Trophoblast cell (in vitro differentiated cells and primary cell): ENCODE data around the gene PMCH.

Experiments used
- DNase-seq, 2 donors: peaks; one replicate each; pipeline ENCODE4 v3.0.0-alpha.2; 2016
- H2AFZ ChIP-seq: 2 replicates; pipeline ENCODE4 v1.6.1; 2013; ENCODE audit warnings: low read length, moderate library complexity, mild to moderate bottlenecking; ENCODE audit not compliant: insufficient read depth, poor library complexity
- H2AK5ac ChIP-seq: 2 replicates; pipeline ENCODE4 v1.6.1; 2013; ENCODE audit warnings: mild to moderate bottlenecking, low read length
- H2BK120ac ChIP-seq: 2 replicates; pipeline ENCODE4 v1.6.1; 2013; ENCODE audit warnings: low read length, mild to moderate bottlenecking, moderate library complexity; ENCODE audit not compliant: insufficient read depth, poor library complexity
- H2BK12ac ChIP-seq: 2 replicates; pipeline ENCODE4 v1.6.1; 2013; ENCODE audit warnings: mild to moderate bottlenecking, low read length, moderate library complexity
- H2BK5ac ChIP-seq: 2 replicates; pipeline ENCODE4 v1.6.1; 2013; ENCODE audit warnings: low read length, low read depth, moderate library complexity, mild to moderate bottlenecking; ENCODE audit not compliant: poor library complexity
- H3K14ac ChIP-seq: 2 replicates; pipeline ENCODE4 v1.6.1; 2013; ENCODE audit warnings: mild to moderate bottlenecking, low read length
- H3K18ac ChIP-seq: 2 replicates; pipeline ENCODE4 v1.6.1; 2013; ENCODE audit warnings: mild to moderate bottlenecking, low read length
- H3K23ac ChIP-seq: 2 replicates; pipeline ENCODE4 v1.6.1; 2013; ENCODE audit warnings: low read length
- H3K27ac ChIP-seq: 2 replicates; pipeline ENCODE4 v1.5.1; 2013; ENCODE audit warnings: low read depth, mild to moderate bottlenecking, inconsistent platforms, low read length, moderate library complexity
- H3K27me3 ChIP-seq: 2 replicates; pipeline ENCODE4 v1.6.1; 2013; ENCODE audit warnings: inconsistent platforms, mild to moderate bottlenecking, low read length, moderate library complexity; ENCODE audit not compliant: insufficient read depth
- H3K36me3 ChIP-seq, 2 experiments: 1 replicate in 1 of 2; 2 replicates in 1 of 2; pipeline ENCODE4 v1.6.1; 2013; ENCODE audit warnings: low read length in 2 of 2, mild to moderate bottlenecking in 2 of 2, moderate library complexity in 1 of 2; ENCODE audit not compliant: insufficient read depth in 2 of 2, control insufficient read depth in 1 of 2
- H3K4ac ChIP-seq: 2 replicates; pipeline ENCODE4 v1.6.1; 2013; ENCODE audit warnings: low read depth, mild to moderate bottlenecking, low read length, moderate library complexity
- H3K4me1 ChIP-seq, 2 experiments: 1 replicate in 1 of 2; 2 replicates in 1 of 2; pipeline ENCODE4 v1.6.1; 2013; ENCODE audit warnings: low read length in 2 of 2, mild to moderate bottlenecking in 2 of 2, moderate library complexity in 1 of 2; ENCODE audit not compliant: insufficient read depth in 2 of 2, control insufficient read depth in 1 of 2
- H3K4me2 ChIP-seq: 2 replicates; pipeline ENCODE4 v1.6.1; 2013; ENCODE audit warnings: inconsistent platforms, mild to moderate bottlenecking, low read length, moderate library complexity
- H3K4me3 ChIP-seq: 2 replicates; pipeline ENCODE4 v1.5.1; 2013; ENCODE audit warnings: mild to moderate bottlenecking, low read depth, low read length, inconsistent platforms
- H3K79me1 ChIP-seq: one replicate; pipeline ENCODE4 v1.6.1; 2013; ENCODE audit warnings: low read length
- H3K79me2 ChIP-seq: 2 replicates; pipeline ENCODE4 v1.6.1; 2013; ENCODE audit warnings: low read length, mild to moderate bottlenecking; ENCODE audit not compliant: control insufficient read depth, insufficient read depth, poor library complexity
- H3K9ac ChIP-seq: 2 replicates; pipeline ENCODE4 v1.6.1; 2013; ENCODE audit warnings: mild to moderate bottlenecking, low read length
- H3K9me3 ChIP-seq: 2 replicates; pipeline ENCODE4 v1.6.1; 2013; ENCODE audit warnings: low read depth, mild to moderate bottlenecking, control low read depth, inconsistent platforms, low read length; ENCODE audit not compliant: insufficient read depth
- H4K12ac ChIP-seq: 2 replicates; pipeline ENCODE4 v1.6.1; 2013; ENCODE audit warnings: low read depth, mild to moderate bottlenecking, low read length, moderate library complexity
- H4K8ac ChIP-seq: 2 replicates; pipeline ENCODE4 v1.6.1; 2013; ENCODE audit warnings: low read depth, mild to moderate bottlenecking, low read length, moderate library complexity
- H4K91ac ChIP-seq: one replicate; pipeline ENCODE4 v1.6.1; 2013; ENCODE audit warnings: low read depth, mild to moderate bottlenecking, low read length, moderate library complexity
- WGBS: extraction: QIAGEN DNeasy Blood & Tissue Kit; methylation state at CpG from one replicate; pipeline ENCODE4 v1.1.7; 2013; ENCODE audit warnings: missing lambda C conversion rate; ENCODE audit not compliant: insufficient read length, insufficient coverage; ENCODE audit errors: extremely low coverage; 5-methylcytosine and 5-hydroxymethylcytosine counted together

The PMCH gene

GRCh38 chr12:102182635-102183034, 15.0 kb downstream of the PMCH start:
- H2BK5ac ChIP-seq, result no peak overlapping the region
- no peaks in the 10 kb centered on the region for H3K9me3 ChIP-seq
- no peak overlapping the region for H3K4ac ChIP-seq
- H2BK12ac ChIP-seq, result no peak overlapping the region
- no CpG with 5 or more reads among the region's 2 CpGs for WGBS
- no peak overlapping the region for H4K8ac ChIP-seq
- no peak overlapping the region for H4K91ac ChIP-seq
- no peak overlapping the region for H3K14ac ChIP-seq
- no peak overlapping the region for H3K9ac ChIP-seq
- no peak overlapping the region for H3K27ac ChIP-seq
- no peaks in the 10 kb centered on the region for H3K79me2 ChIP-seq
- DNase-seq, result no peak
- no peak overlapping the region for H2AK5ac ChIP-seq
- H3K27me3 ChIP-seq, result no peaks in the 10 kb centered on the region
- no peak overlapping the region for H3K18ac ChIP-seq
- H3K4me1 ChIP-seq, result no peaks in the 10 kb centered on the region
- no peak overlapping the region for H3K4me3 ChIP-seq
- no peaks in the 10 kb centered on the region for H3K79me1 ChIP-seq
- no peak overlapping the region for H2AFZ ChIP-seq
- H3K4me2 ChIP-seq, result no peak overlapping the region
- H4K12ac ChIP-seq, result no peak overlapping the region
- H2BK120ac ChIP-seq, result no peak overlapping the region
- peaks cover 0 to 2% of the 10 kb centered on the region in 2 experiments for H3K36me3 ChIP-seq
- no peak overlapping the region for H3K23ac ChIP-seq

DNA sequence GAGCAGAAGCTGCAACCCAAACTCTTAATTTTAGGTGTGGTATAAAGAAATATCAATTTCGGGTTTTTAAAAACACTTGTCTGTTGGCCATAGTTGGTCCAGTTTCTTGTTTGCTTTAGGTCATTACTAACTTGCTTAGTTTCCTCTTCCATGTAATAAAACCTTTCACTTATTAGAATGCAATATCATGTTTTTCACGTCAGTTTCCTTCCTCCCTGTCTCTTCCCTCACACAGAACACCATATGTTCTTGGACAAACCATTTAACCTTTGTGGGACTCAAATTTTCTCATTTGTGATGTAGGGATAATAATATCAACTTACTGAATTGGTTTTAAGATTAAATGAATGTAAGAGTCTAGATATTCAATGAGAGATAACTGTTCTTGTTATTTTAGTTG, 22.9 kb downstream of the PMCH start:
- Histone ChIP-seq H2AK5ac (no peak overlapping the region), H4K91ac (no peak overlapping the region), H3K79me1 (no peaks in the 10 kb centered on the region), H3K9ac (no peak overlapping the region), H4K12ac (no peak overlapping the region), H3K23ac (no peak overlapping the region), H3K4ac (no peak overlapping the region), H3K79me2 (no peaks in the 10 kb centered on the region), H3K4me3 (no peak overlapping the region), H3K27ac (no peak overlapping the region), H3K36me3 (peaks cover 0 to 2% of the 10 kb centered on the region in 2 experiments), H2AFZ (no peak overlapping the region), H3K4me1 (no peaks in the 10 kb centered on the region), H3K27me3 (no peaks in the 10 kb centered on the region), H2BK12ac (no peak overlapping the region), H3K4me2 (no peak overlapping the region), H3K18ac (no peak overlapping the region), H2BK120ac (no peak overlapping the region), H2BK5ac (no peak overlapping the region), H3K14ac (no peak overlapping the region), H3K9me3 (no peaks in the 10 kb centered on the region), H4K8ac (no peak overlapping the region)
- no CpG with 5 or more reads among the region's 2 CpGs for WGBS
- no peak for DNase-seq

DNA sequence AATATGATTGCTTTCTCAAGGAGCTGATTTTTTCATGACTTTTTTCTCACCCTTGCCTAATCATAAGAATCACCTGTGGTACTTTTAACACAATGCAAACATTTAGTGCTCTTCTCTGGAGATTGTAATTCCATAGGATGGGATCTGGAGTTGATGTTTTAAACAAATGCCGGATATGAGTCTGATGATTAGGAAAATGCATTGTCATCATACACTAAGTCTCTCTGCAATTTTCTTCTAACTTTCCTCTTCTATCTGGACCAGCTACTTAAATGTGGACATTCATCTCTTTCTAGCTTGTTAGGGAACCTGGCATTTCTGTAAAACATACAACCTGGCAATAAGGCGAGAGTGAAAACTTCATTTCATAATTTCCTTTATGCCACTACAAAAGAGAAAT, 23.5 kb downstream of the PMCH start:
- H3K9ac ChIP-seq, result no peak overlapping the region
- no peak overlapping the region for H3K4me3 ChIP-seq
- H3K79me2 ChIP-seq, result no peaks in the 10 kb centered on the region
- WGBS, result no CpG with 5 or more reads among the region's 2 CpGs
- H3K23ac ChIP-seq, result no peak overlapping the region
- H4K91ac ChIP-seq, result no peak overlapping the region
- H3K4me2 ChIP-seq, result no peak overlapping the region
- H3K4ac ChIP-seq, result no peak overlapping the region
- H3K27ac ChIP-seq, result no peak overlapping the region
- no peak overlapping the region for H4K8ac ChIP-seq
- no peak overlapping the region for H2AFZ ChIP-seq
- no peak overlapping the region for H4K12ac ChIP-seq
- no peak overlapping the region for H3K18ac ChIP-seq
- H3K79me1 ChIP-seq, result no peaks in the 10 kb centered on the region
- H2BK120ac ChIP-seq, result no peak overlapping the region
- no peak for DNase-seq
- H3K4me1 ChIP-seq, result no peaks in the 10 kb centered on the region
- H3K9me3 ChIP-seq, result no peaks in the 10 kb centered on the region
- no peak overlapping the region for H2AK5ac ChIP-seq
- H2BK12ac ChIP-seq, result no peak overlapping the region
- no peaks in the 10 kb centered on the region for H3K27me3 ChIP-seq
- H2BK5ac ChIP-seq, result no peak overlapping the region
- no peaks in the 10 kb centered on the region for H3K36me3 ChIP-seq
- H3K14ac ChIP-seq, result no peak overlapping the region

- H3K4me3 ChIP-seq, result no peak overlapping the region
- H3K14ac ChIP-seq, result no peak overlapping the region
- H4K91ac ChIP-seq, result no peak overlapping the region
- no peak for DNase-seq
- no peak overlapping the region for H3K4ac ChIP-seq
- H3K9ac ChIP-seq, result no peak overlapping the region
- H3K4me1 ChIP-seq, result no peaks in the 10 kb centered on the region
- H3K9me3 ChIP-seq, result no peaks in the 10 kb centered on the region
- H3K27ac ChIP-seq, result no peak overlapping the region
- H3K23ac ChIP-seq, result no peak overlapping the region
- H3K27me3 ChIP-seq, result no peaks in the 10 kb centered on the region
- no peaks in the 10 kb centered on the region for H3K79me2 ChIP-seq
- no peak overlapping the region for H2AK5ac ChIP-seq
- no peak overlapping the region for H3K4me2 ChIP-seq
- no peak overlapping the region for H2BK5ac ChIP-seq
- H4K12ac ChIP-seq, result no peak overlapping the region
- H3K36me3 ChIP-seq, result no peaks in the 10 kb centered on the region
- H2BK120ac ChIP-seq, result no peak overlapping the region
- H3K18ac ChIP-seq, result no peak overlapping the region
- H2AFZ ChIP-seq, result no peak overlapping the region
- no peak overlapping the region for H4K8ac ChIP-seq
- H2BK12ac ChIP-seq, result no peak overlapping the region
- no peaks in the 10 kb centered on the region for H3K79me1 ChIP-seq
Measured at GRCh38 chr12:102172436-102172835, 25.2 kb downstream of the PMCH start.

DNA sequence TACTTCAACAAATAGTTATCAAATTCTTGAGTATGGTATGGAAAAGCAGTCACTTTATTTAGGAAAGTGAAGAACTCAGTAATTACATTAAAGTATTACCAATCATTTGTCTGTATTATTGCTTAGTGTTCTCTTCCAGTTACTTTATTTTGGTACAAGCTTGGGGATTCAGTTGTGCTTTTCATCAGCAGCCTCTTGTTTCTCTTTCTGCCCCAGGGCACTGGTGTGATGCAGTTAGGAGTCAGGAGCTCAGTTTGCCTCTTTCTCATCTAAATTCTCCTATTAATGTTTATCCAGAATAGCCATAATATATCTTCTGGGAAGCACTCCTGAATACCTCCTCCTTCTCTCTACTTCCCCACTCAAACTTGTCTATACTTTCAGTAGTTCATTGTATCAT, 25.7 kb downstream of the PMCH start:
- H3K9ac ChIP-seq, result no peak overlapping the region

More for the DNA sequence above, 25.7 kb downstream of the PMCH start:
- no peak overlapping the region for H2AK5ac ChIP-seq
- H3K79me2 ChIP-seq, result no peaks in the 10 kb centered on the region
- H3K9me3 ChIP-seq, result no peaks in the 10 kb centered on the region
- no peak overlapping the region for H2BK120ac ChIP-seq
- no peak overlapping the region for H4K12ac ChIP-seq
- H3K4ac ChIP-seq, result no peak overlapping the region
- H4K91ac ChIP-seq, result no peak overlapping the region
- no peak overlapping the region for H3K27ac ChIP-seq
- H3K27me3 ChIP-seq, result no peaks in the 10 kb centered on the region
- no peaks in the 10 kb centered on the region for H3K36me3 ChIP-seq
- H3K4me1 ChIP-seq, result no peaks in the 10 kb centered on the region
- no peak overlapping the region for H3K4me3 ChIP-seq
- no peak overlapping the region for H4K8ac ChIP-seq
- H2BK5ac ChIP-seq, result no peak overlapping the region
- no peak overlapping the region for H3K4me2 ChIP-seq
- H3K18ac ChIP-seq, result no peak overlapping the region
- DNase-seq, result no peak
- H2AFZ ChIP-seq, result no peak overlapping the region
- H2BK12ac ChIP-seq, result no peak overlapping the region
- H3K14ac ChIP-seq, result no peak overlapping the region
- H3K79me1 ChIP-seq, result no peaks in the 10 kb centered on the region
- no peak overlapping the region for H3K23ac ChIP-seq
